ENCODE results near the gene CLGN. TPM values are rescaled to one million over a fixed set of nuclear protein-coding genes. Genes with fewer than 3 reads are reported as not detected.

The CLGN gene
- total RNA-seq, 1 experiment from 2014 or later: 9.6 TPM

DNA sequence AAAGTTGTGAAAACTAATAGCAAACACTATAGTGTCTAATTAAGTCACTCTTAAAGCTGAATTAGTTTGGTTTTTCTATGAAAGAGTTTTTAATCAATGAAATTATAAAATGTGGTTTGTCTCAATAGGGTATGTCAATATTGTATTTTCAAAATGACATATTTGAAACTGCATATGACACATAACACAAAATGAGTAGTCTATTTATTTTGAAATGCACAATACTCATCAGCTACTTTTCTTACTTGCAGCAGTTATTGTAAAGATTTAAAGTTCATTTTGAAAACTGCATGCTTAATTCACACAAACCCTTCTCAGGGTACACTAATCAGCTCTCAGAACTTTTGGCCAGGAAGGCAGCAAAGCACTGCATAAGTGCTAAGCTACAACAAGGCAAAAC, 21.2 kb downstream of the CLGN start:
- Histone ChIP-seq H3F3A (ENCODE audit: low read length, unreplicated experiment) (no peaks in the 10 kb centered on the region), H3K79me2 (ENCODE audit: low read length) (no peaks in the 10 kb centered on the region), H3K36me3 (ENCODE audit: low read depth, low read length) (no peaks in the 10 kb centered on the region), H3K9me2 (replicated peaks; ENCODE audit: low read length) (no peaks in the 10 kb centered on the region), H3K27me3 (ENCODE audit: low read length) (no peaks in the 10 kb centered on the region), H3K4me1 (ENCODE audit: insufficient read depth, low read length) (no peaks in the 10 kb centered on the region), H3K4me2 (ENCODE audit: low read length) (no peak overlapping the region), H4K20me1 (ENCODE audit: low read length) (no peaks in the 10 kb centered on the region), H3K9me3 (ENCODE audit: low read length) (no peaks in the 10 kb centered on the region), H3K4me3 (ENCODE audit: low read length) (no peak overlapping the region), H2AFZ (ENCODE audit: low read length) (no peak overlapping the region), H3K9ac (ENCODE audit: low read length) (no peak overlapping the region), H3K27ac (ENCODE audit: low read length) (no peak overlapping the region)
- DNase-seq: no peak
- ChIA-PET CTCF (no interaction called here), POLR2A (ENCODE audit: unreplicated experiment) (no interaction called here)
- intact Hi-C loops (cut with micrococcal nuclease): no loop called here
- BruUV-seq (replicated peaks): no TSS peak
- no peak for ATAC-seq
- TF ChIP-seq EZH2phosphoT487 (IDR thresholded peaks at IDR 0.05; ENCODE audit: borderline replicate concordance, low read length) (no peak), EZH2 (IDR thresholded peaks at IDR 0.05; ENCODE audit: low read length, unreplicated experiment) (no peak)
- TF ChIP-seq, protein P1, sequence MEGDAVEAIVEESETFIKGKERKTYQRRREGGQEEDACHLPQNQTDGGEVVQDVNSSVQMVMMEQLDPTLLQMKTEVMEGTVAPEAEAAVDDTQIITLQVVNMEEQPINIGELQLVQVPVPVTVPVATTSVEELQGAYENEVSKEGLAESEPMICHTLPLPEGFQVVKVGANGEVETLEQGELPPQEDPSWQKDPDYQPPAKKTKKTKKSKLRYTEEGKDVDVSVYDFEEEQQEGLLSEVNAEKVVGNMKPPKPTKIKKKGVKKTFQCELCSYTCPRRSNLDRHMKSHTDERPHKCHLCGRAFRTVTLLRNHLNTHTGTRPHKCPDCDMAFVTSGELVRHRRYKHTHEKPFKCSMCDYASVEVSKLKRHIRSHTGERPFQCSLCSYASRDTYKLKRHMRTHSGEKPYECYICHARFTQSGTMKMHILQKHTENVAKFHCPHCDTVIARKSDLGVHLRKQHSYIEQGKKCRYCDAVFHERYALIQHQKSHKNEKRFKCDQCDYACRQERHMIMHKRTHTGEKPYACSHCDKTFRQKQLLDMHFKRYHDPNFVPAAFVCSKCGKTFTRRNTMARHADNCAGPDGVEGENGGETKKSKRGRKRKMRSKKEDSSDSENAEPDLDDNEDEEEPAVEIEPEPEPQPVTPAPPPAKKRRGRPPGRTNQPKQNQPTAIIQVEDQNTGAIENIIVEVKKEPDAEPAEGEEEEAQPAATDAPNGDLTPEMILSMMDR (conservative IDR thresholded peaks at IDR 0.05; ENCODE audit: low read depth, low read length): no peak

DNA sequence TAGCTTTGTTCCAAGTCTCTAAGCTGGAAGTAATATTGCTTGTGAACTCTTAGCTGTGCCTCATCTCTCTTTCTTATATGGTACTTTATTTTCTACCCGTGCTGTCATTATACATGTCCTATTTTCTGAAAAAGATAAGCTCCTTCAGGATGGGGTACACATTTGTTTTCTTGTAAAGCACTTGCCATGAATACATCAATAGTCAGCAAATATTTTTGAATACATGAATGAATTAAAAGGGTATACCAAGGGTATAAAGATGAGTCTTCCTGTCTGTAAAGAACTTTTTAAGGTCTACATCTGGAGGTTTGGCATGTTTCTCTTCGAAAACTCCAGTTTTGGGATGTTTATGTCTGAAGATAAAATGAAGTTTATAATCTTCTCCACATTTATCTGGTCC, 27.3 kb downstream of the CLGN start:
- no peaks in the 10 kb centered on the region for H3K36me3 ChIP-seq (ENCODE audit: low read depth, low read length)
- DNase-seq (no peak), ATAC-seq (no peak)
- H3K27me3 ChIP-seq (ENCODE audit: low read length): no peaks in the 10 kb centered on the region
- no peaks in the 10 kb centered on the region for H3F3A ChIP-seq (ENCODE audit: low read length, unreplicated experiment)
- no peak overlapping the region for H3K4me3 ChIP-seq (ENCODE audit: low read length)
- POLR2A ChIA-PET (ENCODE audit: unreplicated experiment): no interaction called here
- no peak overlapping the region for H3K4me2 ChIP-seq (ENCODE audit: low read length)
- intact Hi-C loops (cut with micrococcal nuclease): no loop called here
- BruUV-seq (replicated peaks): no TSS peak
- no peak overlapping the region for H3K9ac ChIP-seq (ENCODE audit: low read length)
- H3K27ac ChIP-seq (ENCODE audit: low read length): no peak overlapping the region
- H3K79me2 ChIP-seq (ENCODE audit: low read length): no peaks in the 10 kb centered on the region
- TF ChIP-seq, protein P1 (conservative IDR thresholded peaks at IDR 0.05; ENCODE audit: low read depth, low read length): no peak
- TF ChIP-seq EZH2 (IDR thresholded peaks at IDR 0.05; ENCODE audit: low read length, unreplicated experiment): no peak
- TF ChIP-seq EZH2phosphoT487 (IDR thresholded peaks at IDR 0.05; ENCODE audit: borderline replicate concordance, low read length): no peak
- H3K4me1 ChIP-seq (ENCODE audit: insufficient read depth, low read length): no peaks in the 10 kb centered on the region
- H2AFZ ChIP-seq (ENCODE audit: low read length): no peak overlapping the region
- CTCF ChIA-PET: no interaction called here
- H3K9me3 ChIP-seq (ENCODE audit: low read length): no peaks in the 10 kb centered on the region
- H4K20me1 ChIP-seq (ENCODE audit: low read length): no peaks in the 10 kb centered on the region
- no peaks in the 10 kb centered on the region for H3K9me2 ChIP-seq (replicated peaks; ENCODE audit: low read length)

DNA sequence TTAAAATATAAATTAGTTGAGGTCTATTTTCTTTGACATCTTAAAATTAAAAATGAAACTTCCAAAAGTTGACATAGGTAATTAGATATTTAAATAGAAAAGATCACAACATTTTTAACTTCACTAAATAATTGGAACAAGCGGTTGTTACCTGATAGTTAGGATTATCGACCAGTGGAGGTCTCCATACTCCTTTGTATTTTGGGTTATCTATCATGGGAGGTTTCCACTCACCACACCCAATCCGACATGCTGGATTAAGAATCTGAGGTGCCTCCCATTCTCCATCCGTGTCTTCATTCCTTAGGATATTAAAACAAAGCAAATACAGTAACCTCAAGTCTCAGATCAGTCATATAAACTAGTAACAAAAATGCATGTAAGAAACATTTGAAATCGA, 31.8 kb downstream of the CLGN start:
- no TSS peak for BruUV-seq (replicated peaks)
- Histone ChIP-seq H3K36me3 (ENCODE audit: low read depth, low read length) (no peaks in the 10 kb centered on the region), H3K27ac (ENCODE audit: low read length) (no peak overlapping the region), H3K9me3 (ENCODE audit: low read length) (no peaks in the 10 kb centered on the region), H3K9me2 (replicated peaks; ENCODE audit: low read length) (no peaks in the 10 kb centered on the region), H4K20me1 (ENCODE audit: low read length) (no peaks in the 10 kb centered on the region), H2AFZ (ENCODE audit: low read length) (no peak overlapping the region), H3K9ac (ENCODE audit: low read length) (no peak overlapping the region), H3K79me2 (ENCODE audit: low read length) (no peaks in the 10 kb centered on the region), H3F3A (ENCODE audit: low read length, unreplicated experiment) (no peaks in the 10 kb centered on the region), H3K27me3 (ENCODE audit: low read length) (no peaks in the 10 kb centered on the region), H3K4me3 (ENCODE audit: low read length) (no peak overlapping the region), H3K4me2 (ENCODE audit: low read length) (no peak overlapping the region), H3K4me1 (ENCODE audit: insufficient read depth, low read length) (no peaks in the 10 kb centered on the region)
- ATAC-seq (no peak), DNase-seq (peak; percentile 22)
- ChIA-PET CTCF (no interaction called here), POLR2A (ENCODE audit: unreplicated experiment) (no interaction called here)
- no peak for TF ChIP-seq EZH2 (IDR thresholded peaks at IDR 0.05; ENCODE audit: low read length, unreplicated experiment)
- TF ChIP-seq, protein P1 (conservative IDR thresholded peaks at IDR 0.05; ENCODE audit: low read depth, low read length): 0 out of 2 replicates have a peak, but pooled peaks have one; percentile 24
- intact Hi-C loops (cut with micrococcal nuclease): no loop called here

Measured in PC-3 (cell line).